ENCODE data around the gene LRIG1.

LRIG1 gene

GRCh38 chr3:66406163-66406562 is 94.7 kb downstream of the LRIG1 start:
- DNase-seq (ENCODE audit: extremely low read depth, low read depth): no peak
- no peak for TF ChIP-seq CTCF (IDR thresholded peaks at IDR 0.05; ENCODE audit: low read depth, low read length)

- no peak for TF ChIP-seq CTCF (IDR thresholded peaks at IDR 0.05; ENCODE audit: low read depth, low read length)
- DNase-seq (ENCODE audit: extremely low read depth, low read depth): no peak
Observed at GRCh38 chr3:66405701-66406091, 95.1 kb downstream of the LRIG1 start.

GRCh38 chr3:66404903-66405700 is 95.7 kb downstream of the LRIG1 start:
- DNase-seq (ENCODE audit: extremely low read depth, low read depth): no peak
- TF ChIP-seq CTCF (IDR thresholded peaks at IDR 0.05; ENCODE audit: low read depth, low read length): no peak

GRCh38 chr3:66404197-66404596 is 96.6 kb downstream of the LRIG1 start:
- DNase-seq (ENCODE audit: extremely low read depth, low read depth): no peak
- no peak for TF ChIP-seq CTCF (IDR thresholded peaks at IDR 0.05; ENCODE audit: low read depth, low read length)

- no peak for TF ChIP-seq CTCF (IDR thresholded peaks at IDR 0.05; ENCODE audit: low read depth, low read length)
Observed at GRCh38 chr3:66403323-66403990, 97.4 kb downstream of the LRIG1 start.

GRCh38 chr3:66402596-66403290 is 98.1 kb downstream of the LRIG1 start:
- DNase-seq (ENCODE audit: extremely low read depth, low read depth): no peak
- no peak for TF ChIP-seq CTCF (IDR thresholded peaks at IDR 0.05; ENCODE audit: low read depth, low read length)

More at GRCh38 chr3:66403323-66403990, 97.4 kb downstream of the LRIG1 start:
- no peak for DNase-seq (ENCODE audit: extremely low read depth, low read depth)
